Mesodermal cell (in vitro differentiated cells): Measurements from ENCODE around the gene ADPRHL1.
"Not testable (repeated sequence)": the region's sequence is repeated elsewhere in the genome, so short reads cannot be mapped to it uniquely, and the experiment has no call there.

Experiments
- H3K27ac ChIP-seq: 2 replicates; pipeline ENCODE4 v1.7.0; 2013; ENCODE audit warnings: mild to moderate bottlenecking, low read depth, low read length, moderate library complexity; ENCODE audit not compliant: severe bottlenecking
- H3K36me3 ChIP-seq: 2 replicates; pipeline ENCODE4 v1.7.1; 2013; ENCODE audit warnings: mild to moderate bottlenecking, low read length, moderate library complexity; ENCODE audit not compliant: control insufficient read depth, insufficient read depth
- H3K4me1 ChIP-seq: one replicate; pipeline ENCODE4 v1.7.1; 2013; ENCODE audit warnings: mild to moderate bottlenecking, low read length; ENCODE audit not compliant: insufficient read depth, control insufficient read depth, poor library complexity, severe bottlenecking
- H3K4me3 ChIP-seq: 2 replicates; pipeline ENCODE4 v1.7.0; 2013; ENCODE audit warnings: low read length, control low read depth, mild to moderate bottlenecking; ENCODE audit not compliant: insufficient read depth, poor library complexity, severe bottlenecking; ENCODE audit errors: extremely low read depth
- H3K9me3 ChIP-seq: 2 replicates; pipeline ENCODE4 v1.7.1; 2013; ENCODE audit warnings: mild to moderate bottlenecking, low read length, moderate library complexity; ENCODE audit not compliant: control insufficient read depth
- WGBS, 2 experiments: methylation state at CpG; one replicate each; pipeline ENCODE4 v1.1.5; 2013; ENCODE audit warnings: missing lambda C conversion rate in 2 of 2; ENCODE audit not compliant: insufficient coverage in 2 of 2; 5-methylcytosine and 5-hydroxymethylcytosine counted together

The ADPRHL1 gene

DNA sequence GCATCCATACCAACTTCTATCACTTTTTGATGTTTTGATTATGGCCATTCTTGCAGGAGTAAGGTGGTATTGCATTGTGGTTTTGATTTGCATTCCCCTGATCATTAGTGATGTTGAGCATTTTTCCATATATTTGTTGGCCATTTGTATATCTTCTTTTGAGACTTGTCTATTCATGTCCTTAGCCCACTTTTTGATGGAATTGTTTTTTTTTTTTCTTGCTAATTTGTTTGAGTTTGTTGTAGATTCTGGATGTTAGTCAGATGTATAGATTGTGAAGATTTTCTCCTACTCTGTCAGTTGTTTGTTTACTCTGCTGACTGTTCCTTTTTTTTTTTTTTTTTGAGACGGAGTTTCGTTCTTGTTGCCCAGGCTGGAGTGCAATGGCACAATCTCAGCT lies 70.7 kb downstream of the ADPRHL1 start:
- not testable (repeated sequence) for H3K4me1 ChIP-seq, H3K36me3 ChIP-seq, H3K4me3 ChIP-seq, H3K27ac ChIP-seq
- no CpG with 5 or more reads among the region's 2 CpGs for whole genome bisulfite sequencing, 2 experiments
- peaks cover 13% of the 10 kb centered on the region for H3K9me3 ChIP-seq

DNA sequence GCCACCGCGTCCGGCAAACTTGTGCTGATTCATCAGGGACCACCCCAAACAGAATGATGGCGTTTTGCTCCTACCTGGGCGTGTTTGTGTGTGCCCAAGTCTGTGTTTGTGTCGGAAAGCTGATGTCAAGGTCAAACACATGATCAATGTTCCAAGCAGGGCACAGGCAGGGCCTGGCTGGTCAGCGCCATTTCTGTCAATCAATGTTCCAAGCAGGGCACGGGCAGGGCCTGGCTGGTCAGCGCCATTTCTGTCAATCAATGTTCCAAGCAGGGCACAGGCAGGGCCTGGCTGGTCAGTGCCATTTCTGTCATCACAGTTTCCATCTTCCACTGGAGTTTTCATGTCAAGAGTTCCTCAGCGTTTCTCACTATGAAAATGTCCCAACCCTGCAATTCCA lies 74.5 kb downstream of the ADPRHL1 start:
- Histone ChIP-seq H3K9me3 (no peaks in the 10 kb centered on the region), H3K36me3 (no peaks in the 10 kb centered on the region), H3K4me3 (no peak overlapping the region), H3K4me1 (no peaks in the 10 kb centered on the region), H3K27ac (no peak overlapping the region)
- WGBS, 2 experiments, result 87 to 98% methylated on average over 8 to 9 of the region's 10 CpGs

GRCh38 chr13:113374511-113375175 lies 78.6 kb downstream of the ADPRHL1 start:
- WGBS, 2 experiments, result 86 to 89% methylated on average over 8 of the region's 8 CpGs
- Histone ChIP-seq H3K4me1 (no peaks in the 10 kb centered on the region), H3K4me3 (no peak overlapping the region), H3K36me3 (no peaks in the 10 kb centered on the region), H3K9me3 (no peaks in the 10 kb centered on the region), H3K27ac (no peak overlapping the region)

DNA sequence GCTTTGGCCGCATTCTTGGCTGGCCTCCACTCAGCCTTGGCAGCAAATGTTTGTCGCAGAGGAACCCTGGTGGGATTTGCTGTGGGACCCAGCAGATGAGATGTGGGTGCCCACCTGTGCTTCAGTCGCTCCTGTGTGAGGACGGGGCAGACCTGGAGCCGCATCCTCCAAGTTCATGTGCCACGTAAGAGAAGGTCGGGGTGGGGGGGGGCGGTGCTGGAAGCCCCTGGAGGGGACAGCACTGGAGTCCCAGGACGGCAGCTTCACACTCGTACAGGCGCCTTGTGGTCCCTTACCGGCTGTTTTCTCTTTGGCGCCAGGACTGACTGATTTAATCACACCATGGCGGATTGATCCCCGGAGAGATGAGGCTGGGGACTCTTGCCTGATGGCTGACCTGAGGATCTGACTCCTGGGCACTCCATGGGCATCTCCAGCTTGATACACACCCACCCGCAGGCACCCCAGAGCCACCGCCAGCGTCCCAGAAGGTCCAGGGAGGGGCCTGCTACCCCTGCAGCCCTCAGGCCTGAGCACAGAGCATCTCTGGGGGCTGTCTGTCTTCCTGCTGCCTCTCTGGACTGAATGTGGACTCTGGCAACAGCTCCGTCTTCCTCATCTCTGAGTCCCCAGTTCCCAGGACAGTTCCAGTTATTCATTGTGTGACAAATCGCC lies 79.3 kb downstream of the ADPRHL1 start:
- Histone ChIP-seq H3K9me3 (no peaks in the 10 kb centered on the region), H3K4me3 (no peak overlapping the region), H3K4me1 (no peaks in the 10 kb centered on the region), H3K36me3 (no peaks in the 10 kb centered on the region), H3K27ac (no peak overlapping the region)
- WGBS, 2 experiments, result 91 to 93% methylated on average over 20 of the region's 20 CpGs

DNA sequence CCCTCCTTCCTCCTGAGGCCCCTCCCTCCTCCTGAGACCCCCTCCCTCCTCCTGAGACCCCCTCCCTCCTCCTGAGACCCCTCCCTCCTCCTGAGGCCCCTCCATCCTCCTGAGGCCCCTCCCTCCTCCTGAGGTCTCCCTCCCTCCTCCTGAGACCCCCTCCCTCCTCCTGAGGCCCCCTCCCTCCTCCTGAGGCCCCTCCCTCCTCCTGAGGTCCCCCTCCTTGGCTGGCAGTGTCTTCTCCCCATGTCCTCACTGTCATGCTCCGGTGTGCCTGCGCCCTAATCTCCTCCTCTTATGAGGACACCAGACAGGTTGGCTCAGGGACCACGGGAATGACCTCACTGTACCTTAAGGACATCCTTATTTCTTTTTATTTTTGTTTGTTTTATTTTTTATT lies 81.6 kb downstream of the ADPRHL1 start:
- H3K36me3 ChIP-seq, H3K4me3 ChIP-seq, H3K27ac ChIP-seq, H3K4me1 ChIP-seq, H3K9me3 ChIP-seq: not testable (repeated sequence)
- WGBS, 2 experiments, result 100% methylated on average over 1 of the region's 3 CpGs; no CpG with 5 or more reads in 1 of the 2 experiments

- no peaks in the 10 kb centered on the region for H3K4me1 ChIP-seq
- no peak overlapping the region for H3K27ac ChIP-seq
- H3K9me3 ChIP-seq, result no peaks in the 10 kb centered on the region
- H3K4me3 ChIP-seq, result no peak overlapping the region
- H3K36me3 ChIP-seq, result no peaks in the 10 kb centered on the region
- WGBS, 2 experiments, result 68 to 76% methylated on average over 8 to 10 of the region's 13 CpGs
Measured at GRCh38 chr13:113371061-113371460, 82.2 kb downstream of the ADPRHL1 start.

- Histone ChIP-seq H3K4me1 (no peaks in the 10 kb centered on the region), H3K9me3 (no peaks in the 10 kb centered on the region), H3K4me3 (no peak overlapping the region), H3K27ac (no peak overlapping the region), H3K36me3 (no peaks in the 10 kb centered on the region)
- 83 to 90% methylated on average over 9 to 10 of the region's 10 CpGs for WGBS, 2 experiments
Measured at GRCh38 chr13:113369881-113370280, 83.4 kb downstream of the ADPRHL1 start.

- no peaks in the 10 kb centered on the region for H3K36me3 ChIP-seq
- 92% methylated on average over 28 to 29 of the region's 29 CpGs for WGBS, 2 experiments
- H3K4me3 ChIP-seq, result no peak overlapping the region
- H3K4me1 ChIP-seq, result no peaks in the 10 kb centered on the region
- no peaks in the 10 kb centered on the region for H3K9me3 ChIP-seq
- no peak overlapping the region for H3K27ac ChIP-seq
Measured at GRCh38 chr13:113369189-113369588, 84.1 kb downstream of the ADPRHL1 start.

GRCh38 chr13:113368353-113368752 lies 84.9 kb downstream of the ADPRHL1 start:
- H3K9me3 ChIP-seq, H3K36me3 ChIP-seq, H3K4me1 ChIP-seq, H3K4me3 ChIP-seq, H3K27ac ChIP-seq: not testable (repeated sequence)
- WGBS, 2 experiments, result 92 to 100% methylated on average over 3 to 4 of the region's 6 CpGs

DNA sequence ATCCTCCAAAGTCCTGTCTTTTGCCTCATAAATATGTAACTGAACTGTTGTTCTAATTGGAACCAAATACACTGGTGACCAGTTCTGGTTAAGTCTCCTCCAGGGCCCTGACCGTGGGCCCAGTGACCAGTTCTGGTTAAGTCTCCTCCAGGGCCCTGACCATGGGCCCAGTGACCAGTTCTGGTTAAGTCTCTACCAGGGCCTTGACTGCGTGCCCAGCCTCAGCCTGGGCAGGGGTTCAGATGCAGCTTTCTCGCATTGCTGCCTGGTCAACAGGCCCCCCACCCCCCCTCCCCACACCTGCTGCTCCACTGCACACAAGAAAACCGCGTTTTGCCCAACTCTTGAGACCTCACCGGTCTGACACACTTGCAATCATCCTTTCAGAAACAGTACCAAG lies 85.5 kb downstream of the ADPRHL1 start:
- H3K9me3 ChIP-seq, result no peaks in the 10 kb centered on the region
- H3K36me3 ChIP-seq, result no peaks in the 10 kb centered on the region
- no peak overlapping the region for H3K27ac ChIP-seq
- H3K4me1 ChIP-seq, result no peaks in the 10 kb centered on the region
- WGBS, 2 experiments, result 89 to 91% methylated on average over 3 to 6 of the region's 6 CpGs
- H3K4me3 ChIP-seq, result no peak overlapping the region

DNA sequence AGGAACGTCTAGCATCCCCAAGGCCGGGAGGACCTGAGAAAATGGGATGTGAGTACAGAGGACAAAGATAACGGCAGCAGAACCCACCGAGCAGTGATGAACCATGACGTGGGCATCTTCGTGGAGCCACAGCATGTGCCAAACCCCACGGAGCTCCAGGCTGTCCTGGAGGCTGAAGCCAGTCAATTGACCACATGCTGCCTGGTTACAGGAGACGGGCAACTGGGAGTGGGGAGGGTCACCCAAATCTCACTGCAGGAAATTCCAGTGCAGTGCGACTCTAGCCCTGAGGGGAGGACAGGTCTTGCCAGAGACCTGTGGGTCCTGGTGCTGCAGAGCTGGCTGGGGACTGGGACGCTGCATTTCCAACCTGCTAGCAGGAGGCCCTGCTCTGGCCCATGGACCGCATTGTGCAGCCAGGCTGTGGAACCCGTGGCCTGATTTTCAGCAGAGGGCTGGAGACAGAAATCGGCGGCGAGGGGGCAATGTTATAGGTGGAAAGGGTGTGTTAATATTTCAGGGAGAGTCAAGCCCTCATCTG lies 86.2 kb downstream of the ADPRHL1 start:
- H3K9me3 ChIP-seq, result no peaks in the 10 kb centered on the region
- H3K27ac ChIP-seq, result no peak overlapping the region
- H3K4me1 ChIP-seq, result no peaks in the 10 kb centered on the region
- 90 to 92% methylated on average over 10 to 15 of the region's 15 CpGs for WGBS, 2 experiments
- no peak overlapping the region for H3K4me3 ChIP-seq
- H3K36me3 ChIP-seq, result no peaks in the 10 kb centered on the region
